GM19372 (cell line): ENCODE results near the gene TTYH3.

Experiments used
- ATAC-seq: cut with Tn5 transposase; IDR thresholded peaks from one replicate; pipeline ENCODE4 v1.9.1; 2021; ENCODE audit warnings: mild to moderate bottlenecking, low read depth, moderate library complexity; ENCODE audit not compliant: unreplicated experiment

Gene TTYH3

GRCh38 chr7:2613931-2614600 is 17.7 kb upstream of the TTYH3 start:
- no peak for ATAC-seq

- ATAC-seq = no peak
These were observed 17.0 kb upstream of the TTYH3 start for GRCh38 chr7:2614631-2615330.

GRCh38 chr7:2616387-2617324 is 15.1 kb upstream of the TTYH3 start:
- ATAC-seq = no peak

GRCh38 chr7:2617325-2617905 is 14.4 kb upstream of the TTYH3 start:
- no peak for ATAC-seq

- ATAC-seq = no peak
These were observed 12.7 kb upstream of the TTYH3 start for GRCh38 chr7:2619116-2619515.

- no peak for ATAC-seq
These were observed 10.5 kb upstream of the TTYH3 start for GRCh38 chr7:2621061-2621828.

GRCh38 chr7:2621948-2622640 is 9.7 kb upstream of the TTYH3 start:
- ATAC-seq = no peak

- ATAC-seq = no peak
These were observed 8.7 kb upstream of the TTYH3 start for GRCh38 chr7:2622869-2623697.

GRCh38 chr7:2623698-2624014 is 8.1 kb upstream of the TTYH3 start:
- no peak for ATAC-seq

- no peak for ATAC-seq
These were observed 7.4 kb upstream of the TTYH3 start for GRCh38 chr7:2624293-2624886.

- no peak for ATAC-seq
These were observed 5.2 kb upstream of the TTYH3 start for GRCh38 chr7:2626498-2627117.

- ATAC-seq = no peak
These were observed 4.3 kb upstream of the TTYH3 start for GRCh38 chr7:2627258-2628129.

GRCh38 chr7:2628130-2628482 is 3.7 kb upstream of the TTYH3 start:
- ATAC-seq = no peak

GRCh38 chr7:2628891-2629290 is 2.9 kb upstream of the TTYH3 start:
- ATAC-seq = no peak

GRCh38 chr7:2629746-2630681 is 1.8 kb upstream of the TTYH3 start:
- no peak for ATAC-seq
